Loucy (cell line): Measurements from ENCODE around the gene GRSF1.

Source experiments
- CTCF ChIP-seq: fragments of 200-600 bp; sonication (generic); conservative IDR thresholded peaks from 2 replicates; pipeline ENCODE4 v1.5.1; 2014; ENCODE audit warnings: mild to moderate bottlenecking, antibody characterized with exemption, low read length
- EZH2phosphoT487 ChIP-seq: fragments of 200-600 bp; IDR thresholded peaks from 2 replicates; pipeline ENCODE4 v1.6.1; 2018; ENCODE audit warnings: antibody characterized with exemption, mild to moderate bottlenecking, moderate library complexity, borderline replicate concordance

GRCh38 chr4:70877556-70877955 is 37.9 kb upstream of the GRSF1 start:
- TF ChIP-seq CTCF (no peak), EZH2phosphoT487 (no peak)
